ENCODE data around the gene CDC5L. TPM values are rescaled to one million over a fixed set of nuclear protein-coding genes. Genes with fewer than 3 reads are reported as not detected.

CDC5L gene
- total and polyA plus RNA-seq, 5 donors from 2014 or later = 15.9 to 22.4 (median 16.5) TPM

DNA sequence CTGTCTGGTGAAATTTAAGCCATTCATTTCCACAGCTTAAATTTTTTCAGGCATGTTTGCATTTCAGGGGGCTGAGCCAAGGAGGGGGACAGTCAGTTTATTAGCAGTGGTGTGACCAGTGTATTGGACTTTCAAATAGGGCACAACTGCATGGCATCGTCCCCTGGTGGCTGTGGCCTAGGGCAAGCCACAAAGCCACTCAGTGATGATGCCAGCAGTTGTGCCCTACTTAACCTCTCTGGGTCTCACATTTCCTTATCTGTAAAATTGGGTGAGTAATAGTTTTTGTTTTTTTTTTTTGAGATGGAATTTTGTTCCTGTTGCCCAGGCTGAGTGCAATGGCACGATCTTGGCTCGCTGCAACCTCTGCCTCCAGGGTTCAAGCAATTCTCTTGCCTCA, 48.0 kb downstream of the CDC5L start:
- Mint-ChIP-seq H3K36me3 (peaks cover 56% of the 10 kb centered on the region), H3K4me3 (no peak overlapping the region), H3K4me1 (peaks cover 14 to 36% (median 28%) of the 10 kb centered on the region in 4 donors), H3K9me3 (no peaks in the 10 kb centered on the region), H3K27me3 (no peaks in the 10 kb centered on the region), H3K27ac (peak overlapping the region; percentile 41 to 60 (median 51))
- no peaks in the 10 kb centered on the region for H3K27me3 ChIP-seq (ENCODE audit: control insufficient read depth, insufficient read depth, low read length)
- no peaks in the 10 kb centered on the region for H3K4me1 ChIP-seq (ENCODE audit: control insufficient read depth, insufficient read depth, low read length, poor library complexity, severe bottlenecking)
- H3K27ac ChIP-seq (ENCODE audit: insufficient read depth, low read length, poor library complexity, severe bottlenecking) = no peak overlapping the region
- no peak overlapping the region for H3K4me3 ChIP-seq (ENCODE audit: low read depth, low read length)
- no peaks in the 10 kb centered on the region for H3K9me3 ChIP-seq (ENCODE audit: control insufficient read depth in 2 of 2, low read length in 2 of 2)
- H3K36me3 ChIP-seq (ENCODE audit: control insufficient read depth, insufficient read depth, low read length) = peaks cover 43% of the 10 kb centered on the region
- ATAC-seq (ENCODE audit: low read depth in 2 of 2) (no peak), DNase-seq (no peak)

DNA sequence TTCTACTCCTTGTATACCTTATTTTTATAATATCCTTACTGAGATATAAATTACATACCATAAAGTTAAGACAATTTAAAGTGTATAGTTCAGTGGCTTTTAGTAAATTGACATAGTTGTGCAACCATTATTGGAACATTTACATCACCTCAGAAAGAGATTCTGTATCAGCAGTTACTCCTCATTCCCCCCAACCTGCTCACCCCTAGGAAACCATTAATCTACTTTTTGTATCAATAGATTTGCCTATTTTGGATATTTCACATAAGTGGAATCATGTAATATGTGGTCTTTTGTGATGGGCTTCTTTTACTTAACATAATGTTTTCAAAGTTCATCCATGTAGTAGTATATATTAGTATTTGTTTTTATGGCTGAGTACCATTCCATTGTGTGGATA, 51.3 kb downstream of the CDC5L start:
- peaks cover 0 to 20% (median 8%) of the 10 kb centered on the region in 7 donors for H3K9me3 Mint-ChIP-seq
- H3K4me3 Mint-ChIP-seq = no peak overlapping the region
- Histone ChIP-seq H3K36me3 (ENCODE audit: control insufficient read depth, insufficient read depth, low read length) (peaks cover 49% of the 10 kb centered on the region), H3K4me3 (ENCODE audit: low read depth, low read length) (no peak overlapping the region), H3K9me3 (ENCODE audit: control insufficient read depth in 2 of 2, low read length in 2 of 2) (peaks cover 14 to 19% of the 10 kb centered on the region in 2 experiments), H3K4me1 (ENCODE audit: control insufficient read depth, insufficient read depth, low read length, poor library complexity, severe bottlenecking) (no peaks in the 10 kb centered on the region), H3K27ac (ENCODE audit: insufficient read depth, low read length, poor library complexity, severe bottlenecking) (no peak overlapping the region), H3K27me3 (ENCODE audit: control insufficient read depth, insufficient read depth, low read length) (no peaks in the 10 kb centered on the region)
- H3K36me3 Mint-ChIP-seq = peaks cover 64% of the 10 kb centered on the region
- no peak for DNase-seq
- H3K27ac Mint-ChIP-seq = peak overlapping the region in 1 of 3 donors; percentile 65
- peaks cover 20 to 27% (median 23%) of the 10 kb centered on the region in 4 donors for H3K4me1 Mint-ChIP-seq
- peaks cover 4% of the 10 kb centered on the region for H3K27me3 Mint-ChIP-seq
- no peak for ATAC-seq (ENCODE audit: low read depth in 2 of 2)

DNA sequence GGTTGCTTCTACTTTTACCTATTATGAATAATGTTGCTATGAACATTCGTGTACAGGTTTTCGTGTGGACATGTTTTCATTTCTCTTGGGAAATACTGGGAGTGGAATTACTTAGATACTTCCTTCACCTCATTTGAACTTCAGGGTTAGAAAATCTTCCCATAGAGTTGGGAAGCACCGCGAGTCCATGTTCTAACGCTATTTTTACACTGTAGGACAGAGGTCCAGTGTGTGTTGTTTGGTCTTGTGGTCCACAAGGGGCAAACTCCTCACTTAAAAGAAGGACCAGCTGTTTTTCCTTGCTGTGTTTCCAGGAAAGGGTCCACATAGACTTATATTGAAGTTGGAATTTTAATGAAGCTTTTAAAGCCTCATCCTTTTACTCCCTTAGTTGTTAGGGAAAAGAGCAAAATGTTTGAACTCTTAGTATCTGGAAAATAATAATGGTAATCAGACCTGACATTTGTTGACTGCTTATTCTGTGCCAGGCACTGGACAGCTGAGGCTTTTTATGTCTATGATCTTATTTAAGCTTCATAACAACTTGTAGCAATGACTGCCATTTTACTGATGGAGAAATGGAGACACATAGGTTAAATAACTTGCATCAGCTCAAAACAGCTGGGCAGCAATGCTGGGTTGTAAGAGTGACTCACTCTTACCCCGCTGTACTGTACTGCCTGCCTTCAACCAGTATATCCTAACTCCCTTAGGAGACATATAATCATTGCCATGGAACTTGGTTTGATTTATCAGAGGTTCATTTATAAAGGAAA, 52.0 kb downstream of the CDC5L start:
- Histone ChIP-seq H3K4me1 (ENCODE audit: control insufficient read depth, insufficient read depth, low read length, poor library complexity, severe bottlenecking) (no peaks in the 10 kb centered on the region), H3K36me3 (ENCODE audit: control insufficient read depth, insufficient read depth, low read length) (peaks cover 49% of the 10 kb centered on the region), H3K27me3 (ENCODE audit: control insufficient read depth, insufficient read depth, low read length) (no peaks in the 10 kb centered on the region), H3K9me3 (ENCODE audit: control insufficient read depth in 2 of 2, low read length in 2 of 2) (peaks cover 16 to 19% of the 10 kb centered on the region in 2 experiments), H3K27ac (ENCODE audit: insufficient read depth, low read length, poor library complexity, severe bottlenecking) (no peak overlapping the region), H3K4me3 (ENCODE audit: low read depth, low read length) (no peak overlapping the region)
- Mint-ChIP-seq H3K4me3 (no peak overlapping the region), H3K4me1 (peaks cover 24 to 28% (median 26%) of the 10 kb centered on the region in 4 donors), H3K27me3 (peaks cover 4% of the 10 kb centered on the region), H3K36me3 (peaks cover 64% of the 10 kb centered on the region), H3K9me3 (peaks cover 0 to 20% (median 8%) of the 10 kb centered on the region in 7 donors), H3K27ac (peak overlapping the region in 1 of 3 donors; percentile 65)
- DNase-seq (no peak), ATAC-seq (ENCODE audit: low read depth in 2 of 2) (no peak)

DNA sequence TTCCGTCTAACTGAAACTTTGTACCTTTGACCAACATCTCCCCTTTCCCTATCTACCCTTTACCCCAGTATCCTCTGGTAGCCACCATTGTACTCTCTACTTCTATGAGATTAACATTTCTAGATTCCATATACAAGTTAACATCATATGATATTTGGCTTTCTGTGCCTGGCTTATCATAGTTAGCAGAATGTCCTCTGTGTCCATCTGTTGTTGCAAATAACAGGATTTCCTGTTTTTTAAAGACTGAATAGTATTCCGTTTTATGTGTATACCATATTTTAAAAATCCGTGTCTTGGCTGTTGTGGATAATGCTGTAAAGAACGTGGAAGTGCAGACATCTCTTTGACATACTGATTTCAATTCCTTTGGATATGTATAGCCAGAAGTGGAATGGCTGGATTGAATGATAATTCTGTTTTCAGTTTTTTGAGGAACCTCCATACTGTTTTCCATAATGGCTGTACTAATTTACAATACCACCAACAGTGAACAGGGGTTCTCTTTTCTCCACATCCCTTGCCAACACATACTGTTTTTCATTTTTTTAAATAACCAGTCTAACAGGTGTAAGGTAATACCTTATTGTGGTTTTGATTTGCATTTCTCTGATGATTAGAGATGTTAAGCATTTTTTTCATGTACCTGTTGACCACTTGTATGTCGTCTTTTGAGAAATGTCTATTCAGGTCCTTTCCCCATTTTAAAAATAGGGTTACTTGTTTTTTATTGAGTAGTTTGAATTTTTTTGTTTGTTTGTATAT, 53.8 kb downstream of the CDC5L start:
- Histone ChIP-seq H3K27me3 (ENCODE audit: control insufficient read depth, insufficient read depth, low read length) (no peaks in the 10 kb centered on the region), H3K27ac (ENCODE audit: insufficient read depth, low read length, poor library complexity, severe bottlenecking) (no peak overlapping the region), H3K36me3 (ENCODE audit: control insufficient read depth, insufficient read depth, low read length) (peaks cover 65% of the 10 kb centered on the region), H3K4me1 (ENCODE audit: control insufficient read depth, insufficient read depth, low read length, poor library complexity, severe bottlenecking) (no peaks in the 10 kb centered on the region), H3K9me3 (ENCODE audit: control insufficient read depth in 2 of 2, low read length in 2 of 2) (peaks cover 16 to 19% of the 10 kb centered on the region in 2 experiments), H3K4me3 (ENCODE audit: low read depth, low read length) (no peak overlapping the region)
- ATAC-seq (ENCODE audit: low read depth in 2 of 2) (no peak), DNase-seq (no peak)
- Mint-ChIP-seq H3K27ac (no peak overlapping the region), H3K4me1 (peaks cover 19 to 28% (median 23%) of the 10 kb centered on the region in 4 donors), H3K27me3 (peaks cover 4% of the 10 kb centered on the region), H3K36me3 (peaks cover 68% of the 10 kb centered on the region), H3K9me3 (peaks cover 0 to 20% (median 8%) of the 10 kb centered on the region in 7 donors), H3K4me3 (no peak overlapping the region)

DNA sequence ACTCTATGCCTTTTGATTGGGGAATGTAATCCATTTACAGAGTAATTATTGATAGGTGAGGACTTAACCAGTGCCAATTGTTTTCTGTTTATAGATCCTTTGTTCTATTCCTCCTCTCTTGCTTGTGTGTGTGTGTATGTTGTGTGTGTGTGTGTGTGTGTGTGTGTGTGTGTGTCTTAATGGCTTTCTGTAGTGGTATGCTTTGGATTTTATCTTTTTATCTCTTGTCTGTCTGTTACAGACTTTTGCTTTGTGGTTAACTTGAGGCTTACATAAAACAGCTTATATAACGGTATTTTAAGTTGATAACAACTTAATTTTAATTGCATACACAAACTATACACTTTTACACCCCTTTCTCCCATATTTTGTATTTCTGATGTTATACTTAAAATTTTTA, 54.7 kb downstream of the CDC5L start:
- peaks cover 0 to 20% (median 8%) of the 10 kb centered on the region in 7 donors for H3K9me3 Mint-ChIP-seq
- H3K36me3 Mint-ChIP-seq = peaks cover 69% of the 10 kb centered on the region
- H3K4me1 ChIP-seq (ENCODE audit: control insufficient read depth, insufficient read depth, low read length, poor library complexity, severe bottlenecking) = no peaks in the 10 kb centered on the region
- no peak overlapping the region for H3K4me3 Mint-ChIP-seq
- peaks cover 16 to 19% of the 10 kb centered on the region in 2 experiments for H3K9me3 ChIP-seq (ENCODE audit: control insufficient read depth in 2 of 2, low read length in 2 of 2)
- peaks cover 4% of the 10 kb centered on the region for H3K27me3 Mint-ChIP-seq
- DNase-seq (no peak), ATAC-seq (ENCODE audit: low read depth in 2 of 2) (no peak)
- H3K27me3 ChIP-seq (ENCODE audit: control insufficient read depth, insufficient read depth, low read length) = no peaks in the 10 kb centered on the region
- no peak overlapping the region for H3K27ac Mint-ChIP-seq
- H3K36me3 ChIP-seq (ENCODE audit: control insufficient read depth, insufficient read depth, low read length) = peaks cover 75% of the 10 kb centered on the region
- H3K27ac ChIP-seq (ENCODE audit: insufficient read depth, low read length, poor library complexity, severe bottlenecking) = no peak overlapping the region
- H3K4me1 Mint-ChIP-seq = peaks cover 12 to 26% (median 18%) of the 10 kb centered on the region in 4 donors
- H3K4me3 ChIP-seq (ENCODE audit: low read depth, low read length) = no peak overlapping the region

DNA sequence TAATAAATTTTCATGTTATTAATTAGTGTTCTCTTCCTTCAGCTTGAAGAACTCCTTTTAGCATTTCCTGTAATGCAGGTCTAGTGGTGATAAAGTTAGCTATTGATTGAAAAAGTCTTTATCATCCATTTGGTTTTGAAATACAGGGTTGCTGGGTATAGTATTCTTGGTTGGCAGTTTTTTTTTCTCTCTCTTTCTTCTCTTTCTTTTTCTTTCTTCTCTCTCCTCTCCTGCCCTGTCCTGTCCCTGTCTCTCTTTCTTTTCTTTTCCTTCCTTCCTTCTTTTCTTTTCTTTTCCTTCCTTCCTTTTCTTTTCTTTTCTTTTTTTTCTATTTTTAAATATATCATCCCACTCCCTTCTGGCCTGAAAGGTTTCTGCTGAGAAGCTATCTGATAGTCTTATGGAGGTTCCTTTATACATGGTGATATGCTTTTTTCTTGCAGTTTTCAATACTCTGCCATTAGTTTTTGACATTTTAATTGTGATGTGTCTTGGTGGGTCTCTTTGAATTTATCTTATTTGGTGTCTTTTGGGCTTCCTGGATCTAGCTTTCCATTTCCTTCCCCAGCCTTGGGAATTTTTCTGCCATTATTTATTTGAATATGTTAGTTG, 55.4 kb downstream of the CDC5L start:
- H3K4me1 Mint-ChIP-seq = peaks cover 11 to 23% (median 17%) of the 10 kb centered on the region in 4 donors
- DNase-seq (no peak), ATAC-seq (ENCODE audit: low read depth in 2 of 2) (no peak)
- Histone ChIP-seq H3K36me3 (ENCODE audit: control insufficient read depth, insufficient read depth, low read length) (peaks cover 78% of the 10 kb centered on the region), H3K27me3 (ENCODE audit: control insufficient read depth, insufficient read depth, low read length) (no peaks in the 10 kb centered on the region), H3K4me1 (ENCODE audit: control insufficient read depth, insufficient read depth, low read length, poor library complexity, severe bottlenecking) (no peaks in the 10 kb centered on the region), H3K4me3 (ENCODE audit: low read depth, low read length) (no peak overlapping the region), H3K27ac (ENCODE audit: insufficient read depth, low read length, poor library complexity, severe bottlenecking) (no peak overlapping the region), H3K9me3 (ENCODE audit: control insufficient read depth in 2 of 2, low read length in 2 of 2) (peaks cover 16 to 19% of the 10 kb centered on the region in 2 experiments)
- H3K4me3 Mint-ChIP-seq = no peak overlapping the region
- H3K36me3 Mint-ChIP-seq = peaks cover 62% of the 10 kb centered on the region
- H3K9me3 Mint-ChIP-seq = peaks cover 0 to 20% (median 8%) of the 10 kb centered on the region in 7 donors
- no peak overlapping the region for H3K27ac Mint-ChIP-seq
- peaks cover 4% of the 10 kb centered on the region for H3K27me3 Mint-ChIP-seq

DNA sequence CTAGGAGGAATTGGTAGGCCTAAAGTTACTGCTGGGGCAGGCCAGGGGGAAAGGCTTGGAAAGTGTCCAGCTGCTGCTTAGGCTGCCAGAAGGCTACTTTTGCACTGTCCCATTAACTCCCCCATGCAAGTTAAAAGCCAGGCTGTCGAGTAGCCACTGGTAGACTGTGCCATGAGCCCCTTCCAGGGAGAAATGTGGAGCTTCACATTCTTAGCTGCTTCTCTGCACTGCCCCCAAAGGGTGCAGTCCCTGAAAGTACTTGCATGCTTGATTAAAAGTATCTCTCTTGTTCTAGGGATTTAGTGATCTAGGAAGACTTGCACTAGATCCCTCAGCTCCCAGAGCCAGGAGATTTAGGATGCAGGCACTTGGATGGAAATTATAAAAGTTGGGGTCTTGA, 57.3 kb downstream of the CDC5L start:
- no peaks in the 10 kb centered on the region for H3K27me3 ChIP-seq (ENCODE audit: control insufficient read depth, insufficient read depth, low read length)
- no peak overlapping the region for H3K4me3 ChIP-seq (ENCODE audit: low read depth, low read length)
- H3K36me3 ChIP-seq (ENCODE audit: control insufficient read depth, insufficient read depth, low read length) = peaks cover 73% of the 10 kb centered on the region
- Mint-ChIP-seq H3K36me3 (peaks cover 49% of the 10 kb centered on the region), H3K4me1 (peaks cover 5 to 19% (median 9%) of the 10 kb centered on the region in 4 donors), H3K9me3 (peaks cover 0 to 20% (median 8%) of the 10 kb centered on the region in 7 donors), H3K27ac (no peak overlapping the region), H3K4me3 (no peak overlapping the region), H3K27me3 (peaks cover 4% of the 10 kb centered on the region)
- no peak overlapping the region for H3K27ac ChIP-seq (ENCODE audit: insufficient read depth, low read length, poor library complexity, severe bottlenecking)
- ATAC-seq (ENCODE audit: low read depth in 2 of 2) = no peak
- H3K9me3 ChIP-seq (ENCODE audit: control insufficient read depth in 2 of 2, low read length in 2 of 2) = peaks cover 16 to 19% of the 10 kb centered on the region in 2 experiments
- no peak for DNase-seq
- H3K4me1 ChIP-seq (ENCODE audit: control insufficient read depth, insufficient read depth, low read length, poor library complexity, severe bottlenecking) = no peaks in the 10 kb centered on the region

All from CD4-positive, CD25-positive, alpha-beta regulatory T cell (primary cell).